ENCODE measurements around the gene EFNB3.

Gene EFNB3

DNA sequence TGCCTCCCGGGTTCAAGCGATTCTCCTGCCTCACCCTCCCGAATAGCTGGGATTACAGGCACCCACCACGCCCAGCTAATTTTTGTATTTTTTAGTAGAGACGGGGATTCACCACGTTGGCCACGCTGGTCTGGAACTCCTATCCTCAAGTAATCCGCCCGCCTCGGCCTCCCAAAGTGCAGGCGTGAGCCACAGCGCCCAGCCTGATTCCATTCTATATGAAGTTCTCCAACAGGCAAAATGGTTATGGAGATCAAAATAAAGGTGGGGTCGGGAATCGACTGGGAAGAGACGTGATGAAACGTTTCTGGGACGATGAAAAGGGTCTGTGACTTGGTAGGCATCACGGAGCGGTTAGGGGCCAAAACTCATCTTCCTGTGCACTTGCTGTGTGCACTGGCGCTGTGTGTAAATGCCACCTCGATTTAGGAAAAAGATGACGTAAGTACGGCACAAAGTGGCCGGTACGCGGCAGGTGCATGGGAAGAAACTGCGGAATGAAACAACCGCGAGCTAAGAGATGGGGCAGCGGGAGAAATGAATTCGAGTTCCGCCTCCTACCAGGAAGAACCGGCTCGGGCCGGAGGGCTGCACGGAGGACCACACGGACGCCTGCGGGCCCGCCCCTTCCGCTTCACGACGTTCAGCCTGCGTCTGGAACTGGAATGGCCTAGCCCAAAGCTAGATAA lies 19.3 kb upstream of the EFNB3 start (continued):
- TF ChIP-seq, protein P1, sequence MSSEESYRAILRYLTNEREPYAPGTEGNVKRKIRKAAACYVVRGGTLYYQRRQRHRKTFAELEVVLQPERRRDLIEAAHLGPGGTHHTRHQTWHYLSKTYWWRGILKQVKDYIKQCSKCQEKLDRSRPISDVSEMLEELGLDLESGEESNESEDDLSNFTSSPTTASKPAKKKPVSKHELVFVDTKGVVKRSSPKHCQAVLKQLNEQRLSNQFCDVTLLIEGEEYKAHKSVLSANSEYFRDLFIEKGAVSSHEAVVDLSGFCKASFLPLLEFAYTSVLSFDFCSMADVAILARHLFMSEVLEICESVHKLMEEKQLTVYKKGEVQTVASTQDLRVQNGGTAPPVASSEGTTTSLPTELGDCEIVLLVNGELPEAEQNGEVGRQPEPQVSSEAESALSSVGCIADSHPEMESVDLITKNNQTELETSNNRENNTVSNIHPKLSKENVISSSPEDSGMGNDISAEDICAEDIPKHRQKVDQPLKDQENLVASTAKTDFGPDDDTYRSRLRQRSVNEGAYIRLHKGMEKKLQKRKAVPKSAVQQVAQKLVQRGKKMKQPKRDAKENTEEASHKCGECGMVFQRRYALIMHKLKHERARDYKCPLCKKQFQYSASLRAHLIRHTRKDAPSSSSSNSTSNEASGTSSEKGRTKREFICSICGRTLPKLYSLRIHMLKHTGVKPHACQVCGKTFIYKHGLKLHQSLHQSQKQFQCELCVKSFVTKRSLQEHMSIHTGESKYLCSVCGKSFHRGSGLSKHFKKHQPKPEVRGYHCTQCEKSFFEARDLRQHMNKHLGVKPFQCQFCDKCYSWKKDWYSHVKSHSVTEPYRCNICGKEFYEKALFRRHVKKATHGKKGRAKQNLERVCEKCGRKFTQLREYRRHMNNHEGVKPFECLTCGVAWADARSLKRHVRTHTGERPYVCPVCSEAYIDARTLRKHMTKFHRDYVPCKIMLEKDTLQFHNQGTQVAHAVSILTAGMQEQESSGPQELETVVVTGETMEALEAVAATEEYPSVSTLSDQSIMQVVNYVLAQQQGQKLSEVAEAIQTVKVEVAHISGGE (tag by site-specific recombination; conservative IDR thresholded peaks at IDR 0.05; ENCODE audit: low read depth) = peak; percentile 98
- TF ChIP-seq, protein P2, sequence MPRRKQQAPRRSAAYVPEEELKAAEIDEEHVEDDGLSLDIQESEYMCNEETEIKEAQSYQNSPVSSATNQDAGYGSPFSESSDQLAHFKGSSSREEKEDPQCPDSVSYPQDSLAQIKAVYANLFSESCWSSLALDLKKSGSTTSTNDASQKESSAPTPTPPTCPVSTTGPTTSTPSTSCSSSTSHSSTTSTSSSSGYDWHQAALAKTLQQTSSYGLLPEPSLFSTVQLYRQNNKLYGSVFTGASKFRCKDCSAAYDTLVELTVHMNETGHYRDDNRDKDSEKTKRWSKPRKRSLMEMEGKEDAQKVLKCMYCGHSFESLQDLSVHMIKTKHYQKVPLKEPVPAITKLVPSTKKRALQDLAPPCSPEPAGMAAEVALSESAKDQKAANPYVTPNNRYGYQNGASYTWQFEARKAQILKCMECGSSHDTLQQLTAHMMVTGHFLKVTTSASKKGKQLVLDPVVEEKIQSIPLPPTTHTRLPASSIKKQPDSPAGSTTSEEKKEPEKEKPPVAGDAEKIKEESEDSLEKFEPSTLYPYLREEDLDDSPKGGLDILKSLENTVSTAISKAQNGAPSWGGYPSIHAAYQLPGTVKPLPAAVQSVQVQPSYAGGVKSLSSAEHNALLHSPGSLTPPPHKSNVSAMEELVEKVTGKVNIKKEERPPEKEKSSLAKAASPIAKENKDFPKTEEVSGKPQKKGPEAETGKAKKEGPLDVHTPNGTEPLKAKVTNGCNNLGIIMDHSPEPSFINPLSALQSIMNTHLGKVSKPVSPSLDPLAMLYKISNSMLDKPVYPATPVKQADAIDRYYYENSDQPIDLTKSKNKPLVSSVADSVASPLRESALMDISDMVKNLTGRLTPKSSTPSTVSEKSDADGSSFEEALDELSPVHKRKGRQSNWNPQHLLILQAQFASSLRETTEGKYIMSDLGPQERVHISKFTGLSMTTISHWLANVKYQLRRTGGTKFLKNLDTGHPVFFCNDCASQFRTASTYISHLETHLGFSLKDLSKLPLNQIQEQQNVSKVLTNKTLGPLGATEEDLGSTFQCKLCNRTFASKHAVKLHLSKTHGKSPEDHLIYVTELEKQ (tag by site-specific recombination; IDR thresholded peaks at IDR 0.05; ENCODE audit: borderline replicate concordance) = no peak
- TF ChIP-seq ZNF521 (tag by site-specific recombination; IDR thresholded peaks at IDR 0.05) (no peak), PRDM1 (tag by site-specific recombination; IDR thresholded peaks at IDR 0.05) (no peak), REPIN1 (tag by site-specific recombination; IDR thresholded peaks at IDR 0.05; ENCODE audit: low read depth) (no peak), FEZF1 (tag by site-specific recombination; IDR thresholded peaks at IDR 0.05) (0 out of 2 replicates have a peak, but pooled peaks have one; percentile 44), ZNF837 (tag by site-specific recombination; IDR thresholded peaks at IDR 0.05) (no peak), KLF7 (tag by site-specific recombination; IDR thresholded peaks at IDR 0.05; ENCODE audit: borderline replicate concordance) (no peak), BCL11B (tag by site-specific recombination; IDR thresholded peaks at IDR 0.05; ENCODE audit: low read depth) (peak; percentile 41; the same call in 1 of the 2 replicates), ZNF561 (tag by site-specific recombination; IDR thresholded peaks at IDR 0.05; ENCODE audit: borderline replicate concordance) (peak; percentile 72), ZNF473 (tag by site-specific recombination; IDR thresholded peaks at IDR 0.05) (no peak), ZNF19 (tag by site-specific recombination; IDR thresholded peaks at IDR 0.05; ENCODE audit: low read depth) (no peak), GLIS2 (tag by site-specific recombination; IDR thresholded peaks at IDR 0.05) (peak; percentile 82), ZNF23 (tag by site-specific recombination; IDR thresholded peaks at IDR 0.05; ENCODE audit: borderline replicate concordance) (no peak), ZNF433 (tag by site-specific recombination; IDR thresholded peaks at IDR 0.05; ENCODE audit: low read depth) (no peak), ZSCAN23 (tag by site-specific recombination; IDR thresholded peaks at IDR 0.05) (no peak), ZNF366 (tag by site-specific recombination; conservative IDR thresholded peaks at IDR 0.05) (peak; percentile 47; the same call in 1 of the 2 replicates), KLF10 (tag by site-specific recombination; IDR thresholded peaks at IDR 0.05) (no peak), ZNF768 (tag by site-specific recombination; IDR thresholded peaks at IDR 0.05) (no peak; the same call in 1 of the 2 replicates), ZNF626 (tag by site-specific recombination; IDR thresholded peaks at IDR 0.05) (no peak), IKZF3 (tag by site-specific recombination; IDR thresholded peaks at IDR 0.05) (peak; percentile 86), ZNF558 (tag by site-specific recombination; IDR thresholded peaks at IDR 0.05) (no peak), ZNF157 (tag by site-specific recombination; IDR thresholded peaks at IDR 0.05) (no peak), ZBTB48 (tag by site-specific recombination; IDR thresholded peaks at IDR 0.05) (peak; percentile 46; the same call in 1 of the 2 replicates), ZNF416 (tag by site-specific recombination; IDR thresholded peaks at IDR 0.05) (no peak), ZNF624 (tag by site-specific recombination; IDR thresholded peaks at IDR 0.05) (no peak), ZFP69B (tag by site-specific recombination; IDR thresholded peaks at IDR 0.05) (peak; percentile 41; the same call in 1 of the 2 replicates)
- TF ChIP-seq, protein P3, sequence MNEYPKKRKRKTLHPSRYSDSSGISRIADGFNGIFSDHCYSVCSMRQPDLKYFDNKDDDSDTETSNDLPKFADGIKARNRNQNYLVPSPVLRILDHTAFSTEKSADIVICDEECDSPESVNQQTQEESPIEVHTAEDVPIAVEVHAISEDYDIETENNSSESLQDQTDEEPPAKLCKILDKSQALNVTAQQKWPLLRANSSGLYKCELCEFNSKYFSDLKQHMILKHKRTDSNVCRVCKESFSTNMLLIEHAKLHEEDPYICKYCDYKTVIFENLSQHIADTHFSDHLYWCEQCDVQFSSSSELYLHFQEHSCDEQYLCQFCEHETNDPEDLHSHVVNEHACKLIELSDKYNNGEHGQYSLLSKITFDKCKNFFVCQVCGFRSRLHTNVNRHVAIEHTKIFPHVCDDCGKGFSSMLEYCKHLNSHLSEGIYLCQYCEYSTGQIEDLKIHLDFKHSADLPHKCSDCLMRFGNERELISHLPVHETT (tag by site-specific recombination; IDR thresholded peaks at IDR 0.05) = no peak
- TF ChIP-seq, protein P4, sequence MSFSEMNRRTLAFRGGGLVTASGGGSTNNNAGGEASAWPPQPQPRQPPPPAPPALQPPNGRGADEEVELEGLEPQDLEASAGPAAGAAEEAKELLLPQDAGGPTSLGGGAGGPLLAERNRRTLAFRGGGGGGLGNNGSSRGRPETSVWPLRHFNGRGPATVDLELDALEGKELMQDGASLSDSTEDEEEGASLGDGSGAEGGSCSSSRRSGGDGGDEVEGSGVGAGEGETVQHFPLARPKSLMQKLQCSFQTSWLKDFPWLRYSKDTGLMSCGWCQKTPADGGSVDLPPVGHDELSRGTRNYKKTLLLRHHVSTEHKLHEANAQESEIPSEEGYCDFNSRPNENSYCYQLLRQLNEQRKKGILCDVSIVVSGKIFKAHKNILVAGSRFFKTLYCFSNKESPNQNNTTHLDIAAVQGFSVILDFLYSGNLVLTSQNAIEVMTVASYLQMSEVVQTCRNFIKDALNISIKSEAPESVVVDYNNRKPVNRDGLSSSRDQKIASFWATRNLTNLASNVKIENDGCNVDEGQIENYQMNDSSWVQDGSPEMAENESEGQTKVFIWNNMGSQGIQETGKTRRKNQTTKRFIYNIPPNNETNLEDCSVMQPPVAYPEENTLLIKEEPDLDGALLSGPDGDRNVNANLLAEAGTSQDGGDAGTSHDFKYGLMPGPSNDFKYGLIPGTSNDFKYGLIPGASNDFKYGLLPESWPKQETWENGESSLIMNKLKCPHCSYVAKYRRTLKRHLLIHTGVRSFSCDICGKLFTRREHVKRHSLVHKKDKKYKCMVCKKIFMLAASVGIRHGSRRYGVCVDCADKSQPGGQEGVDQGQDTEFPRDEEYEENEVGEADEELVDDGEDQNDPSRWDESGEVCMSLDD (tag by site-specific recombination; IDR thresholded peaks at IDR 0.05) = no peak

Data from HEK293 (cell line).